Left colon (tissue), 2 donors: Measurements from ENCODE around the gene DHODH. TPM values are rescaled to one million over a fixed set of nuclear protein-coding genes. Genes with fewer than 3 reads are reported as not detected.

Experiments used
- total RNA-seq, 2 donors: library from RNA; stranded (reverse); fragmentation: NEBNext Ultra II Directional; extraction: Animal tissue kit (Norgen Biotek cat#: 25700); gene quantifications; one replicate each; pipeline ENCODE4 v1.2.1, GENCODE V29; 2021
- donor health status: DM: no; HTN: no; CAD: no.
- donor health status: DM: yes; HTN: yes; CAD: no.

DHODH gene
- total RNA-seq, 2 donors from 2014 or later = 5.6 to 6.3 TPM

Other genes with a start within 250 kb of the DHODH start
- 100 to 1,000 TPM; 104 to 108 TPM for gene AP1G1, start 199.9 kb upstream of the DHODH start, total RNA-seq
- 10 to 100 TPM; 17.0 to 23.6 TPM for gene ATXN1L, start 162.8 kb upstream of the DHODH start, total RNA-seq
- gene ZNF821, start 124.6 kb upstream of the DHODH start, total RNA-seq = 10 to 100 TPM; 12.5 to 13.0 TPM
- 100 to 1,000 TPM; 200 to 250 TPM for gene IST1, start 113.2 kb upstream of the DHODH start, total RNA-seq
- under 1 TPM; 0.11 to 0.15 TPM for gene PKD1L3, start 8.3 kb upstream of the DHODH start, total RNA-seq
- not detected for gene HP, start 45.8 kb downstream of the DHODH start, total RNA-seq
- not detected for gene HPR, start 54.5 kb downstream of the DHODH start, total RNA-seq
- 10 to 100 TPM in 1 of 2 donors, 1 to 10 TPM in 1; 8.8 to 10.4 TPM for gene TXNL4B, start 84.9 kb downstream of the DHODH start, total RNA-seq
- 10 to 100 TPM; 52.0 to 61.5 TPM for gene DHX38, start 85.1 kb downstream of the DHODH start, total RNA-seq
- gene PMFBP1, start 163.4 kb downstream of the DHODH start, total RNA-seq = 1 to 10 TPM; 6.4 to 7.4 TPM